CD4-positive, CD25-positive, alpha-beta regulatory T cell (primary cell): ENCODE results near the gene ALAS1. TPM values are rescaled to one million over a fixed set of nuclear protein-coding genes. Genes with fewer than 3 reads are reported as not detected.

Source experiments
- ATAC-seq, 2 donors: fragments of 150-1000 bp; cut with Tn5 transposase; one replicate each; pipeline ENCODE4 v1.10.0; 2021; ENCODE audit warnings: low read depth in 2 of 2, moderate number of reproducible peaks in 2 of 2, moderate library complexity in 1 of 2
- DNase-seq, 3 donors: peaks; one replicate each; pipeline versions ENCODE4 v3.0.0 to v3.0.0-alpha.2; 2012 to 2022; ENCODE audit warnings: mixed read lengths in 1 of 3
- H3K27ac ChIP-seq: one replicate; pipeline ENCODE4 v1.7.0; 2013; ENCODE audit warnings: mild to moderate bottlenecking, low read length; ENCODE audit not compliant: insufficient read depth, poor library complexity, severe bottlenecking
- H3K27me3 ChIP-seq: one replicate; pipeline ENCODE4 v1.7.0; 2013; ENCODE audit warnings: low read length; ENCODE audit not compliant: control insufficient read depth, insufficient read depth
- H3K36me3 ChIP-seq: one replicate; pipeline ENCODE4 v1.7.0; 2013; ENCODE audit warnings: mild to moderate bottlenecking, low read length, moderate library complexity; ENCODE audit not compliant: control insufficient read depth, insufficient read depth
- H3K4me1 ChIP-seq: 2 replicates; pipeline ENCODE4 v1.7.0; 2013; ENCODE audit warnings: mild to moderate bottlenecking, low read length; ENCODE audit not compliant: insufficient read depth, control insufficient read depth, poor library complexity, severe bottlenecking
- H3K4me3 ChIP-seq: one replicate; pipeline ENCODE4 v1.7.0; 2013; ENCODE audit warnings: low read depth, mild to moderate bottlenecking, low read length, moderate library complexity
- H3K9me3 ChIP-seq, 2 experiments: 1 replicate in 1 of 2; 2 replicates in 1 of 2; pipeline ENCODE4 v1.7.0; 2013; ENCODE audit warnings: low read length in 2 of 2, mild to moderate bottlenecking in 1 of 2, moderate library complexity in 1 of 2; ENCODE audit not compliant: control insufficient read depth in 2 of 2
- H3K27ac Mint-ChIP-seq, 3 donors: one replicate each; pipeline ENCODE4 v1.8.0; 2020 to 2022; ENCODE audit warnings: mild to moderate bottlenecking in 3 of 3, mixed read lengths in 3 of 3, moderate library complexity in 2 of 3
- H3K27me3 Mint-ChIP-seq: one replicate; pipeline ENCODE4 v1.8.0; 2022; ENCODE audit warnings: mild to moderate bottlenecking, mixed read lengths
- H3K36me3 Mint-ChIP-seq: one replicate; pipeline ENCODE4 v1.8.0; 2020; ENCODE audit warnings: mixed read lengths
- H3K4me1 Mint-ChIP-seq, 4 donors: one replicate each; pipeline ENCODE4 v1.8.0; 2020 to 2022; ENCODE audit warnings: mixed read lengths in 4 of 4, mild to moderate bottlenecking in 1 of 4
- H3K4me3 Mint-ChIP-seq, 4 donors: one replicate each; pipeline ENCODE4 v1.8.0; 2020 to 2022; ENCODE audit warnings: mild to moderate bottlenecking in 4 of 4, mixed read lengths in 4 of 4, moderate library complexity in 3 of 4
- H3K9me3 Mint-ChIP-seq, 7 donors: one replicate each; pipeline ENCODE4 v1.8.0; 2020 to 2022; ENCODE audit warnings: mixed read lengths in 7 of 7, mild to moderate bottlenecking in 3 of 7, moderate library complexity in 2 of 7
- polyA plus RNA-seq, 4 donors: library from polyadenylated mRNA; unstranded; fragments of 300-500 nt; fragmentation: Illumina TruSeq; gene quantifications; one replicate each; pipeline ENCODE4 v1.2.3, GENCODE V29; 2021
- total RNA-seq: library from RNA; stranded (reverse); gene quantifications from one replicate; pipeline ENCODE4 v1.2.3, GENCODE V29; 2022

Gene ALAS1
- total and polyA plus RNA-seq, 5 donors from 2014 or later: 17.1 to 41.4 (median 27.7) TPM

DNA sequence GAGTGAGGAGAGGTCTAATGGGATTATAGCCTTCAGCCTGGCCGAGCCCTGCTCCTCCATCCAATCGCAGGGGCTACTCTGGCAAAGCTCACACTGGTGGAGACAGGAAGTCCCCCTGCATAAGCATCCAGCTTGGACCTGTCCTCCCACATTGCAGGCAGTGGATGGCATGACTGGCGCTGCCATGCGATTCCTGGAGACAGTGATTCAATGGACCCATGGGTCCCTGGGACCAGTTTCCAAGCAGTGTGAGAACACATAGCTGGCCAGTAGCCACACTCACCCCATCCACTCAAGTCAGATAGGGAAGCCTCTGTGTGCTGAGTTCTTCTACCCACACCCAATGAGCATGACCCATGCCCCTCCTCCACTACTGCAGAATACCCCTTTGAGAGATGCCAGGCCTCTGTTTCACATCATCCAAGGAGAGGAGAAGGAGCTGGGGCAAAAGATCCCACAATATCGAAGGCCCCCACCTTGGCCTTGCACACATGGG, 25.6 kb upstream of the ALAS1 start:
- Mint-ChIP-seq H3K36me3 (no peaks in the 10 kb centered on the region), H3K27me3 (no peaks in the 10 kb centered on the region), H3K4me3 (no peak overlapping the region), H3K9me3 (no peaks in the 10 kb centered on the region), H3K27ac (no peak overlapping the region), H3K4me1 (peaks cover 0 to 3% (median 0%) of the 10 kb centered on the region in 4 donors)
- Histone ChIP-seq H3K27me3 (no peaks in the 10 kb centered on the region), H3K27ac (no peak overlapping the region), H3K36me3 (no peaks in the 10 kb centered on the region), H3K4me1 (no peaks in the 10 kb centered on the region), H3K9me3 (no peaks in the 10 kb centered on the region), H3K4me3 (no peak overlapping the region)
- DNase-seq: no peak
- no peak for ATAC-seq

DNA sequence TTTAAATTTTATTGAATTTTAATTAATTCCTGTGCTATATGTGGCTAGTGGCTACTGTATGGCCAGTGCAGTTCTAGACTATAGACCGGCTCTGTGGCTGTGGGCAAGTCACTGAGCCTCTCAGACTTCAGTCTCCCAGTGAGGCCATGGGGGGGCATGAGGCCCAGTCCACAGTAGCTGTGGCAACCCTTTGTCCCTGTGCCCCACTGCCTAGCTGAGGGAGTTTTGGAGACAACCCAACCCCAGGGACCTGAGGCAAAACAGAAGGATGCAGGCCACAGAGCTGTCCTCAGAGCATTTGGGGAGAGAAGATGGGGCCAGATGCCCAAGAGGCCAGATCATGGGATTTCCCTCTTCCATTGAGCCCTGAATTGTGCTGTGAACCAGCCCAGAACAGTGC, 24.9 kb upstream of the ALAS1 start:
- Histone ChIP-seq H3K9me3 (no peaks in the 10 kb centered on the region), H3K27me3 (no peaks in the 10 kb centered on the region), H3K4me3 (no peak overlapping the region), H3K36me3 (no peaks in the 10 kb centered on the region), H3K4me1 (no peaks in the 10 kb centered on the region), H3K27ac (no peak overlapping the region)
- no peaks in the 10 kb centered on the region for H3K36me3 Mint-ChIP-seq
- H3K27ac Mint-ChIP-seq: no peak overlapping the region
- H3K4me3 Mint-ChIP-seq: no peak overlapping the region
- no peaks in the 10 kb centered on the region for H3K27me3 Mint-ChIP-seq
- ATAC-seq: no peak
- no peak for DNase-seq
- peaks cover 0 to 3% (median 0%) of the 10 kb centered on the region in 4 donors for H3K4me1 Mint-ChIP-seq
- no peaks in the 10 kb centered on the region for H3K9me3 Mint-ChIP-seq

- Mint-ChIP-seq H3K4me3 (no peak overlapping the region), H3K9me3 (no peaks in the 10 kb centered on the region), H3K27me3 (no peaks in the 10 kb centered on the region), H3K27ac (peak overlapping the region in 1 of 3 donors; percentile 44), H3K4me1 (peaks cover 0 to 3% (median 0%) of the 10 kb centered on the region in 4 donors), H3K36me3 (no peaks in the 10 kb centered on the region)
- no peak overlapping the region for H3K27ac ChIP-seq
- ATAC-seq (no peak), DNase-seq (no peak)
- H3K27me3 ChIP-seq: no peaks in the 10 kb centered on the region
- no peak overlapping the region for H3K4me3 ChIP-seq
- H3K9me3 ChIP-seq: no peaks in the 10 kb centered on the region
- no peaks in the 10 kb centered on the region for H3K36me3 ChIP-seq
- H3K4me1 ChIP-seq: no peaks in the 10 kb centered on the region
Measured at GRCh38 chr3:52174896-52175295, 23.1 kb upstream of the ALAS1 start.

GRCh38 chr3:52175416-52176179, 22.4 kb upstream of the ALAS1 start:
- no peaks in the 10 kb centered on the region for H3K9me3 ChIP-seq
- H3K9me3 Mint-ChIP-seq: no peaks in the 10 kb centered on the region

DNA sequence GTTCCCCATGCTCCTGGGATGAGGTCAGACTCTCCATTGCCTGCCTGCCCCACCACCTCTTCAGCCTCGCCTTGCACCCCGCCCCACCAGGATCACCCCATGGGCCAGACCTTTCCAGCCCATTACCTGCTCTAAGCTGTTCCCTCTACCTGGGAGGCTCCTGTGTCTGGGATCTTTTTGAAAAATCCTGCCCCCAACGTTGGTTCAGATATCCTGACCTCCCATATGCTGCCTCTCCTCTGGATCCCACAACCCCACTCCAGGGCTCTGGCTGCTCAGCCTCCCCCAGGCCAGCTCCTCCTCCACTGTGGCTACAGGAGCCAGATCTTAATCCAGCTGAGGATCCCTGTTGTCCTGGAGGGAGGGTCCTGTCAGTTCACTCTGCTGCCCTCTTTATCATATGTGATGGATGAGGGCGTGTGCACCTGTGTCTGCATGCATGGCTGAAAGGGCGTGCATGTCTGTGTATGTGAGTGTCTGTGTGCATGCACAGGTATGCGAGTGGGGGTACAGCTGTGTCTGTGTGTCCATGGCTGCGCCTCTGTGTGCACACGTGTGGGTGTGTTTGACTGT, 21.7 kb upstream of the ALAS1 start:
- H3K36me3 ChIP-seq: no peaks in the 10 kb centered on the region
- H3K9me3 Mint-ChIP-seq: no peaks in the 10 kb centered on the region
- ATAC-seq: no peak
- no peaks in the 10 kb centered on the region for H3K9me3 ChIP-seq
- H3K4me3 Mint-ChIP-seq: no peak overlapping the region
- H3K27me3 ChIP-seq: no peaks in the 10 kb centered on the region
- peak overlapping the region in 1 of 3 donors; percentile 63 for H3K27ac Mint-ChIP-seq
- H3K27me3 Mint-ChIP-seq: no peaks in the 10 kb centered on the region
- H3K27ac ChIP-seq: no peak overlapping the region
- H3K36me3 Mint-ChIP-seq: no peaks in the 10 kb centered on the region
- no peak for DNase-seq
- H3K4me1 Mint-ChIP-seq: peaks cover 0 to 3% (median 0%) of the 10 kb centered on the region in 4 donors
- H3K4me1 ChIP-seq: no peaks in the 10 kb centered on the region
- H3K4me3 ChIP-seq: no peak overlapping the region

More at GRCh38 chr3:52175416-52176179, 22.4 kb upstream of the ALAS1 start:
- Mint-ChIP-seq H3K4me3 (no peak overlapping the region), H3K4me1 (peaks cover 0 to 3% (median 0%) of the 10 kb centered on the region in 4 donors), H3K27ac (peak overlapping the region in 1 of 3 donors; percentile 44), H3K36me3 (no peaks in the 10 kb centered on the region), H3K27me3 (no peaks in the 10 kb centered on the region)
- H3K36me3 ChIP-seq: no peaks in the 10 kb centered on the region
- ATAC-seq: no peak
- H3K27me3 ChIP-seq: no peaks in the 10 kb centered on the region
- no peaks in the 10 kb centered on the region for H3K4me1 ChIP-seq
- H3K4me3 ChIP-seq: no peak overlapping the region
- no peak for DNase-seq
- H3K27ac ChIP-seq: no peak overlapping the region

DNA sequence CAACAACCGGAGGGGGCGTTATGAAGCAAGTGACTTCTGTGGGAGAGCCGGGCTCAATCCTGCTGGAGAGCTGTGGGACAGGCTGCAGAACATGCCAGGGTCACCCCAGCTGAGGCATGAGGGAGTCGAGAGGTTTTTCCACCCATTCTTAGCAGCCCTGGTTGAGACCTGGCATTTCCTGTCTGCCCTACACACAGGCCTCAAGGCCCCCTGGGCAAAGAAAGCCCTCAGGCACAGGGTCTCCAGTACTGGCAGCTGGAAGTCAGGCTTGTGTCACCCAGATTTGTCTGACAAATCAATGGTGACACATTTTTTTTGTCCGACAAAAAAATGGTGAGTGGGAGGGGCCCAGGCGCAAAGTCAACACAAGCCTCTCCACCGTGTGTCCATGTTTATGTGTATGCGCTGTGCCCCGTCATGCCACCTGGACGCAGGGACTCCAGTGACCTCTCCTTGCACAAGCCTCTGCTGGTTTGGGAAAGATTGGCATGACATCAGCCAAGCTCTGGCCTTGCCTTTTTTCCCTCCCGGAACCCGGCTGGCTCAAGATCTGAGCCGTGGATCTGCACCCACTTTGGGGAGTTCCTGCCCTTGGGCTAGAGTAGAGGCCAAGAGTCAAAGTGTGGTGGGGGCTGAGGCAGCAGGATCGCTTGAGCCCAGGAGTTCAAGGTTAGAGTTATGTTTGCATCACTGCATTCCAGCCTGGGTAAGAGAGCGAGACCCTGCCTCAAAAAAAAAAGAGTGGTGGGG, 20.8 kb upstream of the ALAS1 start:
- no peaks in the 10 kb centered on the region for H3K4me1 Mint-ChIP-seq
- H3K9me3 Mint-ChIP-seq: no peaks in the 10 kb centered on the region
- no peaks in the 10 kb centered on the region for H3K36me3 ChIP-seq
- no peaks in the 10 kb centered on the region for H3K36me3 Mint-ChIP-seq
- no peak overlapping the region for H3K4me3 Mint-ChIP-seq
- H3K4me1 ChIP-seq: no peaks in the 10 kb centered on the region
- no peak overlapping the region for H3K4me3 ChIP-seq
- no peaks in the 10 kb centered on the region for H3K9me3 ChIP-seq
- H3K27ac ChIP-seq: no peak overlapping the region
- no peak for ATAC-seq
- H3K27me3 ChIP-seq: no peaks in the 10 kb centered on the region
- DNase-seq: no peak
- H3K27ac Mint-ChIP-seq: no peak overlapping the region
- H3K27me3 Mint-ChIP-seq: no peaks in the 10 kb centered on the region

DNA sequence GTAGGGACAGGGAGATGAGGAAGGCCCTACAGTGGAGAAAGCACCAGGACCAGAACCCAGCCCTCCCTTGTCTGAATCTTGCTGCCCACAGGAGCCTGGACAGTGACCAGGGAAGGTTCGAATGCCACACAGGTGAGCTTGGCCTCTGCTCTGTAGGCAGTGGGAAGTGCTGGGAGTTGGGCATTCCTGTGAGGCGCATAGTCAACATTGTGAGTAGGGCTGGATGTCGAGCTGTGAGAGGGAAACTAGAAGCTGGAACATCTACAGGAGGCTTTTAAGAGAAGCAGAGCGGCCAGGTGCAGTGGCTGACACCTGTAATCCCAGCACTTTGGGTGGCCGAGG, 20.3 kb upstream of the ALAS1 start:
- Mint-ChIP-seq H3K36me3 (no peaks in the 10 kb centered on the region), H3K9me3 (no peaks in the 10 kb centered on the region), H3K27me3 (no peaks in the 10 kb centered on the region), H3K27ac (no peak overlapping the region), H3K4me1 (peaks cover 0 to 2% (median 0%) of the 10 kb centered on the region in 4 donors), H3K4me3 (no peak overlapping the region)
- no peak for ATAC-seq
- Histone ChIP-seq H3K4me1 (no peaks in the 10 kb centered on the region), H3K4me3 (no peak overlapping the region), H3K9me3 (no peaks in the 10 kb centered on the region), H3K27me3 (no peaks in the 10 kb centered on the region), H3K36me3 (no peaks in the 10 kb centered on the region), H3K27ac (no peak overlapping the region)
- no peak for DNase-seq
